Kidney capillary endothelial cell (primary cell): ENCODE data around the gene CCDC8.
"Not testable (repeated sequence)": the region's sequence is repeated elsewhere in the genome, so short reads cannot be mapped to it uniquely, and the experiment has no call there.

ENCODE experiments used
- DNase-seq: peaks from one replicate; pipeline ENCODE4 v3.0.0-alpha.2; 2018; ENCODE audit warnings: low spot score

The CCDC8 gene

GRCh38 chr19:46383171-46383815 lies 30.1 kb downstream of the CCDC8 start:
- no peak for DNase-seq

DNA sequence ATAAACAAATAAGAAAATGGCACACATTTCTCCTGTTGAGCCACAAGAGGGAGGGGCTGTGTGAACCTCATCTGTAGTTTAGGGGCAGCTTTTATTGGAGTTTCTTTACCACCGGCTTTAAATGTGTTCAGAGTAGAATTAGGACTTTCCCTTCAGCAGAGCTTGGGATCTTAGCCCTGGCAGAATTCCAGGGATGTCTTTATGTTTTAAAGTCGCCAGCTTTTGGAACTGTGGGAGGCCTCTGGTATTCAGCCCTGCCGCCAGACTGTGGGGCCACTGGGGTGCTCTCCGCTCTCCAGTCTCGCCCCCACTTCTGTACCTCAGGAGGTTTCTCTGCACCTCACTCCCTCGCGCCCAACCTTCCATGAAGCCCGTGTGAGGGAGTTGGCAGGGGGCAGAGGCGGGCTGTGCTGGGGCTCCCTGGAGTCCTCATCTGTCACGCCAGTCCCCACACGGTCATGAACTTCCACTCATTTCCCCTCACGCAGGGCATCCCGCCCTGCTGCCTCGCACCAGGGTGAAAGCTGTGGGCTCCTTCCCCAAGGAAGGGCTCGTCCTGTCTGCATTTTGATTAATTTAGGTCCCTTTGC lies 31.5 kb downstream of the CCDC8 start:
- no peak for DNase-seq

GRCh38 chr19:46381346-46381745 lies 32.0 kb downstream of the CCDC8 start:
- DNase-seq: no peak

- DNase-seq: no peak
These were observed 32.7 kb downstream of the CCDC8 start for GRCh38 chr19:46380690-46381089.

DNA sequence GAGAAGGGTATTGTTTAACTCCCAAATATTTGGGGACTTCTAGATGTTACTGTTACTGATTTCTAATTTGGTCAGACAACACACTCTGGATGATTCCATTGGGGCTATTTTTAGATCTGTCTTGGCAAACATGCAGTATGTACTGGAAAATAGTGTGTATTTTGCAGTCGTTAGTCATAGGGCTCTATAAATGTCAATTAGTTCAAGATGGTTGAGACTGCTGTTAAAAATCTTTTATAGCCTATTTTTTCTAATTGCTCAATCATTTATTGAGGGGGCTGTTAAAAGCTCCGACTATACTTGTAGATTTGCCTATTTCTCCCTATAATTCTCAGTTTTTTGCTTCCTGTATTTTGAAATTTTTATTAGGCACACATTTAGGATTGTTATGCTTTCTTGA lies 35.1 kb downstream of the CCDC8 start:
- DNase-seq: no peak

GRCh38 chr19:46376241-46377153 lies 36.9 kb downstream of the CCDC8 start:
- DNase-seq: no peak

DNA sequence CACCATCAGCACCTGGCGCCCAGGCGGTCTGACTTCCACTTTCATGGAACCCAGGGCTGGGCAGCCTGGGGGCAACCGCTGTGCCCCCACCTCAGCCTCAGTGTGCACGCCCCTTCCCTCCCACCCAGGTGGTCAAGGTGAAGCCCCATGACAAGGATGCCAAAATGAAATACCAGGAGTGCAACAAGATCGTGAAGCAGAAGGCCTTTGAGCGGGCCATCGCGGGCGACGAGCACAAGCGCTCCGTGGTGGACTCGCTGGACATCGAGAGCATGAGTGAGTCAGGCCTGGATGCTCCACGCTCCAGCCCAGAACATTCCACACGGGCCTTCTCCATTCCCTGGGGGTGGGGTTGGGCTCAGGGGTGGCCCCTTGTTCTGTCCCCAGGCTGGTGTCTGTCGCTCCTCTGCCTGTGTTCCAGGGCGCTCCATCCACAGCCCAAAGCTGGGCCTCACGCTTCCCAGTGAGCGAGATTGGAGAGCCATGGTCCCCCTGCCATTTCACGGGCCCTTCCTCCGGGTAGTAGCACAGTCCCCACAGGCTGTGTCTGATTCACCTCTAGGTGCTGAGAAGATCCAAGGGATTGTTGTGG lies 37.8 kb downstream of the CCDC8 start:
- not testable (repeated sequence) for DNase-seq

DNA sequence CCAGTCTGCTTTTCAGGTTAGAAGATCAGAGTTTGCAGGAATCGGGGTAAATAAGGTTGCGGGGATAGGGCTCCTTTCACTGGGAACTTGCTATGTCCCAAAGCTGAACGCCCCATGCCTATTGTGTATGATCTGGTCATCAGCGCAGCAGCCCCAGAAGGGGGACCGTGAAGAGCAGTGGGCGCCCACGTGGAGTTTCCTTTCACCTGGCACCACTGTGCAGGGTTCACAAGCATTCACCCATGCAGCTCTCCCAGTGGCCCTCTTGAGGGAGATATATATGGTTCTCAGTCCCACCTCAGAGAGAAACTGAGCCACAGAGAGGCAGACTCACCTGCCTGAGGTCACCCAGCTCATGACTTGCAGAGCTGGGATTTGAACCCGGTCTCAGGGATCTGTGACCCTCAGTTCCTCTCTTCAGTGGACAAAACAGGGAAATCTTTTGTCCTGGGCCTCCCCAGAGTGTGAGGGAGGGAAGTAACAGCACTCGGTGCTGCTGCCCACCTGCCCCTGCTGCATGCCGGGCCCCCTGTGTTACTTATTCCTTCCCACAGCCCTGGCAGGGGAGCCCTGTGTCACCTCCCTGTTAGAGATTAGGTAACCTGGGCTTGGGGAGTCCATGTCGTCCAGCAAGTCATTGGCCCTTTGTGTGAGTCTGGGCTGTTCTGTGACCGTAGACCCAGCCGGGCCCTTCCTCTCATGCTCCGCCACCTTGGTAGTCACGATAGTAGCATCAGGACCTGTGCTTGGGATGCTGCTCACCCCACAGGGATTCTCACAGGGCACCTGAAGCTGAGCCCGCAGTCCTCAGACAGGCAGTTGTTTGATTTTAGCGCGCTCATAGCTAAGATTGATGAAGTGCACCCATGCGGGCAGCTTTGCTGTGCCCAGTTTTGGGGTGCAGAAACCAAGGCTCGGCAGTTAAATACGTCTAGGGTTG lies 38.6 kb downstream of the CCDC8 start:
- no peak for DNase-seq

DNA sequence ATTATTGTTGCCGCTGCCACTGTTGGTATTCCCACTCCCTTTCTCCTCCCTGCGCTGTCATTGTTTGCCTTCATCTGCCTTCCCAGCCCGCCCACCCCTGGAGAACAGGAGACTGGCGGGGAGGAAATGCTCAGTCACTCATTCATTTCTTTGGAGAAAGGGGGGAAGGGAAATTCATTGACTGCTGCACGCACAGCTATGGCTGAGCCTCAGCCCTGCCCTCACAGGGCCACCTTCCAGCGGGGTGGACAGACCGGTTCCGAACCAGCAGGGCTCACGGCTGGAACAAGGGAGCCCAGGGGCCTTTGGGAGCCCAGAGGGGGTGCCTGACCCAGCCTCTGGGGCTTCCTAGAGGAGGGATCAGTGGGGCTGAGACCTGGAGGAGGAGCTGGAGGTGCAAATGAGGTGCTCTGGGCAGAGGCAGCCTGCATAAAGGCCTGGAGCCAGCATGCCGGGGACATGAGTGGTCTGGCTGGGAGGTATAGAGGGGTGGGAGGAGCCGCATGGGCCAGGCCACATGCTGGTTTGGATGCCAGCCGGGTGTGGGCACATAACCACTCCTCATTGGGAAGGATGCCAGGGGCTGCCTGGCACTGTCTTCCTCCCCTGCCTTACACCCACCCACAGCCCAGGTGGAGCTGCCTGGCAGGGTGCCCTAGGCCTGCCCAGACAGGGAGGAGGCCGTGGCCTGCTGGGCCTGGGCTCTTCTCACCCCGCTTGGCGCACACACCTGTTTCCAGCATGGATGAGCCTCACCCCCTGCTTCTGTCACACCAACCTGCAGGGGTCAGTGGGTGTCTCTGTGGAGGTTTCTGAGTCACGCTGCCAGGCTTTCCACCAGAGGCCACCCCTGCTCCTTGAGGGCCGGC lies 39.6 kb downstream of the CCDC8 start:
- peak; percentile 51 for DNase-seq

- no peak for DNase-seq
These were observed 40.4 kb downstream of the CCDC8 start for GRCh38 chr19:46372901-46373490.

GRCh38 chr19:46371371-46371901 lies 41.9 kb downstream of the CCDC8 start:
- no peak for DNase-seq

GRCh38 chr19:46369817-46370216 lies 43.5 kb downstream of the CCDC8 start:
- no peak for DNase-seq

- no peak for DNase-seq
These were observed 45.2 kb downstream of the CCDC8 start for GRCh38 chr19:46368116-46368515.

GRCh38 chr19:46367426-46367825 lies 45.9 kb downstream of the CCDC8 start:
- no peak for DNase-seq

DNA sequence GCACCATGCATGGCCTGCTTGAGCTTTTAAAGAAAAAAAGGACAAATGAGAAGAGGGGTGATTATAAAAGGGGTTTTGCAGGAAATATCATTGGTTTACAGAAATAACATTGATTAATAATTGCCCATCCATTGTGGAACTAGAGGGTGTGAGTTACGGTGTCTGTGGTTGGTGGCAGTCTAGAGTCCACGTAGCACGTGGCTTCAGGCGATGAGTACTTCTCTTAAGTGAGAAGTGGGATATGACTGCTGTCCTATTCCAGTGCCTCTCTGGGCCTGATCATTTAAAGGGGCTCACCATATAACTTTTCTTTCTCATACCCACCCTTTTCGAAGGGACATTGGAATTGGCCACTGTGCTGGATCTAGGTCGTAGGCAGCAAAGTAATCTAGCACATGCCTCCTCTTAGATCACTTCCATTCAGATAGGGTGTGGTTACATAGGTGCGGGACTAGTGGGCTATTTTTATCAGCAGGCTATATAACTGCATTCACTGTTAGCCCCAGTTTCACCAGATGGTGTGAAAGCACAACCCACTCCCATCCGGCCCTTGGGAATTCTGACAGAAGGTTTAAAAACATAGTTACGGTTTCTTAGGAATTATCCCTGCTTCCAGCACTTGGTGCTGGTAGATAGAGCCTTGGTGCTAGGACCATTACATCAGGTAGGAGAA lies 46.6 kb downstream of the CCDC8 start:
- no peak for DNase-seq

DNA sequence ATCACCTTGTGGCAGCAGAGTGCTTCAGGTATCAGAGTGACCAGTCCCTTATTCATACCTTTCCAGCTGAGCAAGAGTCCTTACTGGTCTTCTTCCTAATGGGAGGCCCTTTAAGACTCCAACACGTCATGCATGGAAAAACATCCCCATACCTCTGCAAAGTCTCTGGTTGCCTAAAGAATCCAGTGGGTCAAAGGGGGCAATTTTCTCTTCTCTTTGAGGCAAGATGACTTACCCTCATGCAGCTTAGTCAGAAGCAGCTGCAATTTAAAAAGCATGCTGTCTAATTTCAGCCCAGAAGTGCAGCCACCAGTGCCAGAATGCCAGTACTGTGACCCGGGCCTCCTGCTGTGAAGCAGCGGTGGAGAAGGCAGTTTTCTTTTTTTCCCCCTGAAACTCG lies 47.8 kb downstream of the CCDC8 start:
- no peak for DNase-seq

- no peak for DNase-seq
These were observed 49.0 kb downstream of the CCDC8 start for GRCh38 chr19:46364359-46364758.

- DNase-seq: no peak
These were observed 51.4 kb downstream of the CCDC8 start for GRCh38 chr19:46361915-46362314.
